HG03575 (cell line): ENCODE measurements around the gene GAB3.

Experiments used
- ATAC-seq: cut with Tn5 transposase; IDR thresholded peaks from one replicate; pipeline ENCODE4 v1.9.1; 2021; ENCODE audit not compliant: unreplicated experiment, insufficient number of reproducible peaks, low FRiP score; ENCODE audit errors: extremely low read depth

The GAB3 gene

GRCh38 chrX:154758696-154759095 is 7.8 kb upstream of the GAB3 start:
- no peak for ATAC-seq

- ATAC-seq: no peak
Observed at GRCh38 chrX:154751669-154752271, 893 bp upstream of the GAB3 start.

- ATAC-seq: no peak
Observed at GRCh38 chrX:154751203-154751668, 359 bp upstream of the GAB3 start.

DNA sequence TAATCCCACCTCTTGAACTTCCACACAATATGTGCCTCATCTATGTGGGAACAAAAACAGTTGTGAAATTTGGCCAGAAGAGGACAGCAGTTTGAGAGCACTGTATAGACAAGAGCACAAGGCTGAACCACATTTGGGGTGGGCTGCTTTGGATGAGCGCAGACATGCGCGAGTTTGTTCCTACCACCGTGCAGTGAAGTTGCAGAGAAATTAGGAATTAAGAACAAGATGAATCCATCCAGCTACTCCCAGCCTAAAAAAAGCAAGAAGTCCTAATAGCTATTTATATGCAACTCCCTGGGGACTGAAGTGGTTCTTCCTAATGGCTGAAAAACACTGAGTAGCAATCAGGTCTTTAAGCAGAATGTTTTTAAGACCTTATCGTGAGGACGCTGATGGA is 1.0 kb downstream of the GAB3 start:
- no peak for ATAC-seq

GRCh38 chrX:154748712-154749339 is 2.1 kb downstream of the GAB3 start:
- no peak for ATAC-seq

GRCh38 chrX:154742613-154743012 is 8.3 kb downstream of the GAB3 start:
- ATAC-seq: no peak

- ATAC-seq: no peak
Observed at GRCh38 chrX:154739952-154740465, 10.9 kb downstream of the GAB3 start.

DNA sequence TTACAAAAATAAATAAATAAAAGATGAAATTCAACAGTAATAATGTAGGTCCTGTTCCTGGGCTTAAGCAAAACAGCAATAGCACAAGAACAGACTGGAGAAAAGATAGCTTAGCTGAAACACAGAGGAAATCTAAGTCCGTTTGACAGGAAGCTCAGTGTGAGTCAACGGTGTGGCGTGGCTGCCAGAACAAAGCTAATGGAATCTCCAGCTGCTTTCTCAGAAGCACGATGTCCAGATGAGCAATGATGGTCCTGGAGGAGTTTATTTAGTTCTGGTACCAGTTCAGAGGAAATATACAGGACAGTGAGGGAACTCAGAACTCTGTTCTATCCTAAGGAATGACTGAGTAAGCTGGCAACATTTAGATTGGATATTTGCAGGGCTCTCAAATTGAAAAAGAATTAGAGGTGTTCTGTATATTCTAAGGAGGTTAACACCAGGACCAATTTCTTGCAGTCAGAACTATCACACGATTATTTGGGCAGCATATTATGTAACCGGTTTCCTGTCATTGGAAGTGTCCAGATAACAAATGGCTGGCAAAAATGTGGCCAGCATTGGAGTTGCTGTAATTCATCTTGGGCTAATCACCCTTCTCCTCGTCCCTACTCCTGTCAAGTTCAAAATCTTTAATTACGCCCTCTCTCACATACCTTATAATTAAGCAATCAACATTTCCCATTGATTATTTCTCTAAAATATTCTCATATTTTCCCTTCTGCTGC is 12.7 kb downstream of the GAB3 start:
- no peak for ATAC-seq

- no peak for ATAC-seq
Observed at GRCh38 chrX:154737136-154737535, 13.7 kb downstream of the GAB3 start.

GRCh38 chrX:154735695-154736393 is 15.0 kb downstream of the GAB3 start:
- ATAC-seq: no peak

DNA sequence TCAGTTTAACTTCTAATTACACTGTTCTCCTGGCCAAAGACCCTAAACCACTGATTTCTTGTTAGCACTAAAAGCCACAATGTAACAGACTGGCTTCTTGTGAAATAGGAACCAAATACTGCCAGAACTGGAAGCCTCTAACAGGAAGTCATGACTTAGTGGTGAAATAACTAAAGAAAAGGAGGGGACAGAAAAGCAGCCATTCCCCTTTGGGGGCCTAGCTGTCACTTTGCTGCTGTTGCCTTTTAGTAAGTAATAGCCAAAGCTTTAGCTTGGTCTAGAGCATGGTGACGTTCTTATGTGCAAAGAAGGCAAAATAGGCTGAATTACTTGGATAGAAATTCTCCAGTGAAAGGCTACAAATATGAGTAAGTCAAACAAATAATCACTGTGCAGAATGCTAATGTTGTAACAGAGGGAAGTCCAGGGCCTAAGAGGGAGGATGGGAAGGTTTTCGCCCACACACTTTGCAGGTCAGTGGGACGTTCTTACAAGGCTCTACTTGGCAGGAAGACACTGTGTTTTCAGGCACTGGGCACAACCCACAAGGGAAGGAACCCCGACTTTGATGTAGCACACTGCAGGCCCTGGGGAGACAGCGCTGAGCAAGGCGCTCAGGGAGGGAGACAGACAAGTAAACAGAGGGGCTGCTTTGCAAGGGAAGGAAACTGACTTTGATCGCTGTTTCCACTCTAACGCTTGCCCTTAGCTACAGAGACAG is 16.7 kb downstream of the GAB3 start:
- ATAC-seq: no peak

DNA sequence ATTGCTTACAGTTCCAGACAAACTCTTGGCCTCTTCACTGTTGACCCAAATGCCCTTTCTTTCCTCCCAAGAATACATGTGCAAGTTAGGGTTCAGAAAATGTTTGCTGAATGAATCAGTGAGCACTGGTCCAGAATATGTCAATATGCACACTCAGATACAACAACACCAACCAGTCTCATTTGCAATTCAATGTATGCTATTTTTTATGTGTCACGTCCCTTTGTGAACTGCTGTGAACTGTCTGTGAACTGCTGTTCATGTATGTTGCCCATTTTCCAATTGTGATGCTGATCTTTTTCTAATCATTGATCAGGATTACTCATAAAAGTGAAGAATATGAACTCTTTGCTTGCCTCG is 17.8 kb downstream of the GAB3 start:
- no peak for ATAC-seq

- no peak for ATAC-seq
Observed at GRCh38 chrX:154732421-154733065, 18.3 kb downstream of the GAB3 start.

GRCh38 chrX:154731881-154732280 is 19.0 kb downstream of the GAB3 start:
- ATAC-seq: no peak

GRCh38 chrX:154731184-154731583 is 19.7 kb downstream of the GAB3 start:
- no peak for ATAC-seq

DNA sequence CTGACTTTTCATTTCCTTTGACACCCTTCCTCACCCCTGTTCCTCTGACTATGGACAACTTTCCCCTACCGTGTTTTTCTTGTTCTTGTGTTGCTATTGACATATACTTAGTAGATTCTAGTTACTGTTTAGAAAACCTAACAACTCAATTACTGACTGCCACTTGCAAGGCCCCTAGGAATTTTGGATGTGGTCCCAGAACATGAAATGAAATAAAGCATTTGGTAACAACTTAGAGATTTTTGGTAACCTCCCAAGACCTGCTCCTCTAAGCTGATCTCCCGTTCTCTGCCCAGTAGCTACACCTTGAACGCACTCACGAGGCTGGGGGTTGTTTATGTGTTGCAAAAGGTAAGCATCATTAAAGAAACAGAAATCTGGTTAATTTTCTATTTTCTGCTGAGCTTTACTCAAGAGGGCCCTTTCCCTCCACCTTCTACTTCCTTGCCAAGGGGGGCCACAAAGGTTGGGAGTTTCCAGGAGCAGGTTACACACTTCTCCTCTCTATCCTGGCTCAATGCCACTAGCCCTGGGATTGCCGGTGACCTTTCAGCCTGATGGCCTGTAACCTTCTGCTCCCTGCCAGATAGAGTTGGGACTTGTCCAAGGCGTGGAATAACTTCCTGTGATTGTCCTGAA is 20.5 kb downstream of the GAB3 start:
- ATAC-seq: no peak

- ATAC-seq: no peak
Observed at GRCh38 chrX:154729439-154729838, 21.4 kb downstream of the GAB3 start.
